Endothelial cell of umbilical vein (primary cell): ENCODE results near the gene EIF3I.

Source experiments
- EZH2 ChIP-seq: IDR thresholded peaks from 2 replicates; pipeline ENCODE4 v1.6.1; 2012; ENCODE audit warnings: borderline replicate concordance, low read depth, mild to moderate bottlenecking, moderate library complexity, low read length, inconsistent platforms; ENCODE audit not compliant: severe bottlenecking
- POLR2A ChIP-seq: IDR thresholded peaks from 2 replicates; pipeline ENCODE4 v1.6.1; 2012; ENCODE audit warnings: low read depth, mild to moderate bottlenecking, control low read depth, low read length
- POLR2AphosphoS5 ChIP-seq: IDR thresholded peaks from 2 replicates; pipeline ENCODE4 v1.6.1; 2012; ENCODE audit warnings: low read depth, mild to moderate bottlenecking, control low read depth, low read length, moderate library complexity; ENCODE audit not compliant: insufficient read depth
- TF ChIP-seq, protein P1 (sequence below), 2 donors: IDR thresholded peaks; 1 replicate in 1 of 2; 2 replicates in 1 of 2; pipeline ENCODE4 v1.5.1; 2011; ENCODE audit warnings: low read length in 2 of 2, mild to moderate bottlenecking in 2 of 2, moderate library complexity in 2 of 2, control low read depth in 1 of 2, inconsistent platforms in 1 of 2, low read depth in 1 of 2; ENCODE audit not compliant: insufficient read depth in 1 of 2; ENCODE audit errors: extremely low read depth in 1 of 2
- TF ChIP-seq, protein P2 (sequence below): IDR thresholded peaks from 2 replicates; pipeline ENCODE4 v1.6.1; 2011; ENCODE audit not compliant: insufficient read depth, insufficient read length

DNA sequence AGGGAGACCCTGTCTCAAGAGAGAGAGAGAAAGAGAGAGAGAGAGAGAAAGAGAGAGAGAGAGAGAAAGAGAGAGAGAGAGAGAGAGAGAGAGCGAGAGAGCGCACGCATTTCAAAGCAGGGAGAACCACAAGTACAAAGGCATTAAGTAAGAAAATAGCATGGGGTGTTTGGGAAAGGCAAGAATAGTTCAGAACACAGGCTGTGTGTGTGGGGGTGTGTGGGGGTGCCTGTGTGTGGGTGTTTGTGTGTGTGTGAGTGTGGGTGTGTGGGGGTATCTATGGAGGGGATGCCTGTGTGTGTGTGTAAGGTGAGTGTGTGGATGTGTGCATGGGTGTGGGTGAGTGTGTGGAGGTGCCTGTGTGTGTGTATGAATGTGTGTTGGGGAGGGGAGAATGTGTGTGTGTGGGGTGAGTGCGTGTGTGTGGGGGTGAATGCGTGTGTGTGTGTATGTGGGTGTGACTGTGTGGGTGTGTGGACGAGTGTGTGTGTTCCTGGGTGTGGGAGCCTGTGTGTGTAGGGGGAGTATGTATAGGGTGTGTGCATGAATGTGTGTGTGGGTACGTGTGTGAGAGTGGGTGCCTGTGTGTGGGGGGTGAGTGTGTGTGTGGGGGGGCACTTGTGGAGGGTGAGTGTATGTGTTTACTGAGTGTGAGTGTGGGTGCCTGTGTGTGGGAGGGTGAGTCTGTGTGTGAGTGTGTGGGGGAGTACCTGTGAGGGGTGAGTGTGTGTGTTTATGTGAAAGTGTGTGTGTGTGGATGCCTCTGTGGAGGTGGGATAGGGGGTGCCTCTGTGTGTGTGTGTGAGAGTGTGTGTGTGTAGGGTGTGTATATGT lies 50.6 kb downstream of the EIF3I start:
- TF ChIP-seq POLR2A (no peak), EZH2 (no peak), POLR2AphosphoS5 (no peak)
- TF ChIP-seq, protein P1, sequence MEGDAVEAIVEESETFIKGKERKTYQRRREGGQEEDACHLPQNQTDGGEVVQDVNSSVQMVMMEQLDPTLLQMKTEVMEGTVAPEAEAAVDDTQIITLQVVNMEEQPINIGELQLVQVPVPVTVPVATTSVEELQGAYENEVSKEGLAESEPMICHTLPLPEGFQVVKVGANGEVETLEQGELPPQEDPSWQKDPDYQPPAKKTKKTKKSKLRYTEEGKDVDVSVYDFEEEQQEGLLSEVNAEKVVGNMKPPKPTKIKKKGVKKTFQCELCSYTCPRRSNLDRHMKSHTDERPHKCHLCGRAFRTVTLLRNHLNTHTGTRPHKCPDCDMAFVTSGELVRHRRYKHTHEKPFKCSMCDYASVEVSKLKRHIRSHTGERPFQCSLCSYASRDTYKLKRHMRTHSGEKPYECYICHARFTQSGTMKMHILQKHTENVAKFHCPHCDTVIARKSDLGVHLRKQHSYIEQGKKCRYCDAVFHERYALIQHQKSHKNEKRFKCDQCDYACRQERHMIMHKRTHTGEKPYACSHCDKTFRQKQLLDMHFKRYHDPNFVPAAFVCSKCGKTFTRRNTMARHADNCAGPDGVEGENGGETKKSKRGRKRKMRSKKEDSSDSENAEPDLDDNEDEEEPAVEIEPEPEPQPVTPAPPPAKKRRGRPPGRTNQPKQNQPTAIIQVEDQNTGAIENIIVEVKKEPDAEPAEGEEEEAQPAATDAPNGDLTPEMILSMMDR (IDR thresholded peaks at IDR 0.05; ENCODE audit: extremely low read depth in 1 of 2, insufficient read depth in 1 of 2, low read depth in 1 of 2, low read length in 2 of 2) = no peak
- TF ChIP-seq, protein P2, sequence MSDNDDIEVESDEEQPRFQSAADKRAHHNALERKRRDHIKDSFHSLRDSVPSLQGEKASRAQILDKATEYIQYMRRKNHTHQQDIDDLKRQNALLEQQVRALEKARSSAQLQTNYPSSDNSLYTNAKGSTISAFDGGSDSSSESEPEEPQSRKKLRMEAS = no peak
